H1 (cell line): ENCODE measurements around the gene KRT5. TPM values are rescaled to one million over a fixed set of nuclear protein-coding genes. Genes with fewer than 3 reads are reported as not detected.

Experiments used
- CTCF ChIA-PET: fragments of 300-600 bp; sonication (Branson Sonifier 250); formaldehyde crosslinking; loops from one replicate; lab custom pipeline; 2021; ENCODE audit not compliant: partially characterized antibody; lab: Charles Lee
- POLR2A ChIA-PET: fragments of 300-600 bp; sonication (Branson Sonifier 250); formaldehyde crosslinking; loops from one replicate; lab custom pipeline; 2021; ENCODE audit warnings: inconsistent platforms; ENCODE audit not compliant: partially characterized antibody; lab: Charles Lee
- DNase-seq, 2 experiments: peaks; one replicate each; pipeline versions ENCODE4 v3.0.0 to v3.0.0-alpha.2; 2010 to 2022; ENCODE audit warnings: low spot score in 2 of 2, low read depth in 1 of 2, mixed read lengths in 1 of 2
- FAIRE-seq: peaks from 2 replicates; lab custom pipeline; 2011; peaks lifted over from hg19 to GRCh38; lab: Jason Lieb, UNC
- H2AFZ ChIP-seq: 2 replicates; pipeline ENCODE4 v1.8.1; 2012; ENCODE audit warnings: low read length, inconsistent platforms
- H2AK5ac ChIP-seq: 2 replicates; pipeline ENCODE4 v1.6.1; 2013; ENCODE audit warnings: low read depth, low read length
- H2BK120ac ChIP-seq: replicated peaks from 2 replicates; pipeline ENCODE3; 2013; ENCODE audit warnings: low read depth, low read length, inconsistent platforms
- H2BK12ac ChIP-seq: 2 replicates; pipeline ENCODE4 v1.6.1; 2013; ENCODE audit warnings: low read depth, low read length
- H2BK15ac ChIP-seq: 2 replicates; pipeline ENCODE4 v1.6.1; 2013; ENCODE audit warnings: low read length
- H2BK20ac ChIP-seq: 2 replicates; pipeline ENCODE4 v1.6.1; 2013; ENCODE audit warnings: low read length
- H2BK5ac ChIP-seq: 2 replicates; pipeline ENCODE4 v1.6.1; 2013; ENCODE audit warnings: low read depth, low read length
- H3K14ac ChIP-seq: 2 replicates; pipeline ENCODE4 v1.6.1; 2013; ENCODE audit warnings: inconsistent platforms; ENCODE audit not compliant: insufficient read length
- H3K18ac ChIP-seq: 2 replicates; pipeline ENCODE4 v1.6.1; 2013; ENCODE audit warnings: low read length; ENCODE audit errors: extremely low read depth
- H3K23ac ChIP-seq: 2 replicates; pipeline ENCODE4 v1.6.1; 2013; ENCODE audit warnings: inconsistent platforms; ENCODE audit not compliant: insufficient read length
- H3K23me2 ChIP-seq: 2 replicates; pipeline ENCODE4 v1.6.1; 2013; ENCODE audit warnings: low read depth, low read length
- H3K27ac ChIP-seq: 2 replicates; pipeline ENCODE4 v1.6.1; 2011; ENCODE audit warnings: low read depth, low read length, inconsistent platforms
- H3K27me3 ChIP-seq, 4 experiments: replicated peaks in 1 of 4; 1 replicate in 1 of 4; 2 replicates in 3 of 4; pipeline versions ENCODE4 v1.6.1 to v1.8.1; 2011 to 2013; ENCODE audit warnings: low read length in 3 of 4, mild to moderate bottlenecking in 3 of 4, inconsistent platforms in 2 of 4, mixed read lengths in 2 of 4, moderate library complexity in 1 of 4; ENCODE audit not compliant: control insufficient read depth in 3 of 4, insufficient read depth in 3 of 4; ENCODE audit errors: extremely low read depth in 1 of 4
- H3K36me3 ChIP-seq, 4 experiments: 2 replicates each; pipeline versions ENCODE4 v1.6.1 to v1.8.1; 2011 to 2013; ENCODE audit warnings: mild to moderate bottlenecking in 4 of 4, low read length in 3 of 4, moderate library complexity in 2 of 4, control low read depth in 1 of 4, inconsistent platforms in 1 of 4; ENCODE audit not compliant: insufficient read depth in 4 of 4, control insufficient read depth in 2 of 4
- H3K4ac ChIP-seq: replicated peaks from 2 replicates; pipeline ENCODE3; 2013; ENCODE audit warnings: low read length, low read depth, mixed read lengths, inconsistent platforms; ENCODE audit not compliant: insufficient read length
- H3K4me1 ChIP-seq, 4 experiments: replicated peaks in 1 of 4; 1 replicate in 1 of 4; 2 replicates in 3 of 4; pipeline versions ENCODE4 v1.6.1 to v1.8.1; 2011 to 2013; ENCODE audit warnings: low read length in 3 of 4, inconsistent platforms in 2 of 4, mixed read lengths in 1 of 4; ENCODE audit not compliant: insufficient read depth in 4 of 4, control insufficient read depth in 3 of 4
- H3K4me2 ChIP-seq, 2 experiments: 2 replicates each; pipeline versions ENCODE4 v1.6.1 to v1.8.1; 2011 to 2013; ENCODE audit warnings: low read depth in 2 of 2, low read length in 2 of 2, control low read depth in 1 of 2, inconsistent platforms in 1 of 2, mild to moderate bottlenecking in 1 of 2; ENCODE audit not compliant: insufficient read depth in 1 of 2
- H3K4me3 ChIP-seq, 4 experiments: fragments of 200-600, 300-600 bp in 1 of 4; sonication (generic), shearing (Covaris generic), sonication (Bioruptor Twin) in 1 of 4; 2 replicates each; pipeline versions ENCODE4 v1.5.1 to v1.8.1; 2011 to 2016; ENCODE audit warnings: low read length in 4 of 4, low read depth in 3 of 4, control low read depth in 2 of 4, inconsistent platforms in 2 of 4, mild to moderate bottlenecking in 2 of 4, mixed read lengths in 1 of 4, moderate library complexity in 1 of 4; ENCODE audit not compliant: insufficient read depth in 2 of 4; ENCODE audit errors: extremely low read depth in 1 of 4
- H3K56ac ChIP-seq: replicated peaks from 2 replicates; pipeline ENCODE3; 2013; ENCODE audit warnings: low read depth, mild to moderate bottlenecking, mixed read lengths, low read length, inconsistent platforms; ENCODE audit not compliant: insufficient read length
- H3K79me1 ChIP-seq: 2 replicates; pipeline ENCODE4 v1.6.1; 2013; ENCODE audit warnings: low read depth, low read length, control low read depth
- H3K79me2 ChIP-seq, 2 experiments: 2 replicates each; pipeline versions ENCODE4 v1.6.1 to v1.8.1; 2012 to 2013; ENCODE audit warnings: low read length in 2 of 2, mild to moderate bottlenecking in 2 of 2, inconsistent platforms in 1 of 2; ENCODE audit not compliant: insufficient read depth in 2 of 2, control insufficient read depth in 1 of 2
- H3K9ac ChIP-seq, 4 experiments: replicated peaks in 1 of 4; 1 replicate in 1 of 4; 2 replicates in 3 of 4; pipeline versions ENCODE4 v1.6.1 to v1.8.1; 2011 to 2013; ENCODE audit warnings: low read depth in 3 of 4, low read length in 3 of 4, control low read depth in 2 of 4, mild to moderate bottlenecking in 2 of 4, moderate library complexity in 2 of 4, inconsistent platforms in 1 of 4; ENCODE audit errors: extremely low read depth in 1 of 4
- H3K9me3 ChIP-seq, 2 experiments: 2 replicates each; pipeline versions ENCODE4 v1.6.1 to v1.8.1; 2012 to 2013; ENCODE audit warnings: mild to moderate bottlenecking in 2 of 2, moderate library complexity in 2 of 2, control low read depth in 1 of 2, inconsistent platforms in 1 of 2, low read depth in 1 of 2, low read length in 1 of 2, mixed read lengths in 1 of 2; ENCODE audit not compliant: insufficient read depth in 2 of 2
- H4K20me1 ChIP-seq, 2 experiments: replicated peaks in 1 of 2; 2 replicates each; pipeline versions ENCODE3 to v1.8.1; 2011 to 2013; ENCODE audit warnings: inconsistent platforms in 2 of 2, low read length in 2 of 2, mild to moderate bottlenecking in 1 of 2; ENCODE audit not compliant: insufficient read depth in 2 of 2, control insufficient read depth in 1 of 2
- H4K5ac ChIP-seq: 2 replicates; pipeline ENCODE4 v1.6.1; 2013; ENCODE audit warnings: low read length, low read depth, mixed read lengths, inconsistent platforms; ENCODE audit not compliant: insufficient read length
- H4K8ac ChIP-seq: 2 replicates; pipeline ENCODE4 v1.8.0; 2013; ENCODE audit warnings: mild to moderate bottlenecking, moderate library complexity, low read length, inconsistent platforms; ENCODE audit not compliant: insufficient read depth; ENCODE audit errors: extremely low read depth
- H4K91ac ChIP-seq: replicated peaks from 2 replicates; pipeline ENCODE3; 2013; ENCODE audit warnings: low read length, mixed read lengths, inconsistent platforms; ENCODE audit not compliant: insufficient read length
- CBX5 ChIP-seq: fragments of 300-800, 300-1000 bp; sonication (generic); IDR thresholded peaks from 2 replicates; pipeline ENCODE4 v1.7.1; 2016; ENCODE audit warnings: antibody characterized with exemption, low read length, low read depth
- CBX8 ChIP-seq: fragments of 300-800, 300-1000 bp; sonication (generic); IDR thresholded peaks from 2 replicates; pipeline ENCODE4 v1.7.1; 2016; ENCODE audit warnings: low read depth, low read length, borderline replicate concordance
- EGR1 ChIP-seq: IDR thresholded peaks from 2 replicates; pipeline ENCODE4 v1.6.1; 2011; ENCODE audit warnings: low read depth, low read length, borderline replicate concordance
- KDM4A ChIP-seq: IDR thresholded peaks from one replicate; pipeline ENCODE4 v1.7.1; 2012; ENCODE audit warnings: low read depth, mild to moderate bottlenecking, moderate library complexity, low read length, inconsistent platforms; ENCODE audit not compliant: severe bottlenecking
- RBBP5 ChIP-seq: IDR thresholded peaks from 2 replicates; pipeline ENCODE4 v1.7.1; 2012; ENCODE audit warnings: low read depth, mild to moderate bottlenecking, inconsistent platforms, low read length, moderate library complexity, borderline replicate concordance
- SP1 ChIP-seq: IDR thresholded peaks from 2 replicates; pipeline ENCODE4 v1.6.1; 2011; ENCODE audit warnings: low read depth, low read length
- TBP ChIP-seq: IDR thresholded peaks from 2 replicates; pipeline ENCODE4 v1.6.1; 2011; ENCODE audit warnings: low read depth, low read length, improper control_type of control experiment
- whole genome bisulfite sequencing, 2 experiments: shearing (Covaris generic) in 1 of 2; methylation state at CpG; one replicate each; pipeline versions ENCODE4 v1.1.6 to v1.1.7; 2013 to 2015; ENCODE audit warnings: low lambda C conversion rate in 2 of 2, mixed read lengths in 2 of 2, inconsistent platforms in 1 of 2, low coverage in 1 of 2, missing lambda C conversion rate in 1 of 2; ENCODE audit not compliant: insufficient replicate concordance in 2 of 2, insufficient coverage in 1 of 2, insufficient read length in 1 of 2; ENCODE audit errors: extremely low coverage in 1 of 2, missing lambda C conversion rate in 1 of 2; 5-methylcytosine and 5-hydroxymethylcytosine counted together
- polyA plus RNA-seq, 7 experiments: library from polyadenylated mRNA; depleted of rRNA in 3 of 7; stranded (reverse) in 5 of 7; unstranded in 2 of 7; fragments of >200 nt in 5 of 7; fragments of 200-250 nt in 2 of 7; gene quantifications; 1 replicate in 5 of 7; 2 replicates in 1 of 7; 4 replicates in 1 of 7; pipeline versions ENCODE4 v1.2.1 to v1.2.3, GENCODE V29; 2011 to 2013; ENCODE audit warnings: missing spikeins in 2 of 7, mixed read lengths in 2 of 7
- total RNA-seq: library from RNA; stranded (reverse); fragmentation: NEBNext Ultra II Directional; extraction: Animal tissue kit (Norgen Biotek cat#: 25700); gene quantifications from 2 replicates; pipeline ENCODE4 v1.2.1, GENCODE V29; 2021
- TF ChIP-seq, protein P1 (sequence below): IDR thresholded peaks from 2 replicates; pipeline ENCODE4 v1.6.1; 2011; ENCODE audit warnings: low read depth, mild to moderate bottlenecking, low read length; ENCODE audit not compliant: insufficient read depth

KRT5 gene
- total and polyA plus RNA-seq, 2 of the 8 experiments (the other 6 are each of a cell fraction or from before 2014, with no cell fraction given): 0.18 TPM; not detected in 1

DNA sequence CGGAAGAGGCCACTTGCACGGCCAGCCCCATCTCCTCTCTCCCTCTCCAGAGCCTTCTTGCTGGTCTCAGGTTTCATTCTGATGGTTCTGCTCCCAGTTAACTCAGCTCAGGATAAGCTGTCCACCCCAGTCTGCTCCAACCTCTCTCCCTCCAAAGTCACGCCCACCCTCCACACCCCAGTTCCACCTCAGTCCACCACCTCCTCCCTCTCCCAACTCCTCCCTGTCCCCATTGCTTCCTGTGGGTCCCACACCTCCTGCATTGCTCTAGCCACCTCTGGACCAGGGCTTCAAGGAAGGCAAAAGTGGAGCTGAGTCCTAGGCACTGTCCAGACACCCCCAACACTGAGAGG, 19.6 kb upstream of the KRT5 start:
- Histone ChIP-seq H3K14ac (no peak overlapping the region), H4K8ac (0 out of 2 replicates have a peak overlapping the region, but pooled peaks have one; percentile 40), H4K5ac (no peak overlapping the region), H2BK20ac (no peak overlapping the region), H2BK120ac (no peak overlapping the region), H3K79me1 (no peaks in the 10 kb centered on the region), H2BK5ac (no peak overlapping the region), H3K4me2 (no peak overlapping the region), H3K4me1 (no peaks in the 10 kb centered on the region; a peak in 2 of 7 replicates), H4K91ac (no peak overlapping the region), H4K20me1 (no peaks in the 10 kb centered on the region), H3K23me2 (no peaks in the 10 kb centered on the region), H2AFZ (no peak overlapping the region; the same call in 1 of the 2 replicates), H3K36me3 (no peaks in the 10 kb centered on the region), H3K18ac (no peak overlapping the region), H3K23ac (no peak overlapping the region), H3K56ac (no peak overlapping the region), H3K27ac (no peak overlapping the region), H2BK12ac (no peak overlapping the region), H3K9ac (no peak overlapping the region), H2AK5ac (no peak overlapping the region), H3K79me2 (no peaks in the 10 kb centered on the region), H3K4ac (no peak overlapping the region), H3K9me3 (no peaks in the 10 kb centered on the region), H3K4me3 (no peak overlapping the region), H2BK15ac (no peak overlapping the region), H3K27me3 (no peaks in the 10 kb centered on the region)
- TF ChIP-seq EGR1 (no peak), KDM4A (no peak), SP1 (no peak), CBX5 (no peak), RBBP5 (no peak), CBX8 (no peak), TBP (no peak)
- TF ChIP-seq, protein P1, sequence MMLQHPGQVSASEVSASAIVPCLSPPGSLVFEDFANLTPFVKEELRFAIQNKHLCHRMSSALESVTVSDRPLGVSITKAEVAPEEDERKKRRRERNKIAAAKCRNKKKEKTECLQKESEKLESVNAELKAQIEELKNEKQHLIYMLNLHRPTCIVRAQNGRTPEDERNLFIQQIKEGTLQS: no peak
- DNase-seq: no peak
- WGBS, 2 experiments: 84% methylated on average over 2 of the region's 3 CpGs; no CpG with 5 or more reads in 1 of the 2 experiments
- CTCF ChIA-PET: interaction anchor here (0.8 to 4.9 kb wide), 7 partner anchors 11 to 144 kb away, joined by 3 to 19 read pairs (median 4); partner anchors contain the start of gene KRT5
- POLR2A ChIA-PET: no interaction called here
- FAIRE-seq: no peak
